ENCODE data around the gene BCCIP. TPM values are rescaled to one million over a fixed set of nuclear protein-coding genes. Genes with fewer than 3 reads are reported as not detected.

The BCCIP gene
- total and polyA plus RNA-seq, 10 donors, result 30.2 to 61.3 (median 35.4) TPM

GRCh38 chr10:125781374-125781773 lies 42.0 kb upstream of the BCCIP start:
- TF ChIP-seq POLR2A (IDR thresholded peaks at IDR 0.05) (no peak), CTCF (IDR thresholded peaks at IDR 0.05 in 8 of 11, conservative IDR thresholded peaks at IDR 0.05 in 3 of 11) (no peak), POLR2AphosphoS5 (IDR thresholded peaks at IDR 0.05) (no peak)
- no peaks in the 10 kb centered on the region for H3K4me1 ChIP-seq
- H3K27me3 ChIP-seq (replicated peaks in 1 of 7), result no peaks in the 10 kb centered on the region
- DNase-seq, result no peak
- peaks cover 0 to 3% (median 0%) of the 10 kb centered on the region in 6 donors for H3K36me3 ChIP-seq
- 93 to 96% (median 94%) methylated on average over 8 of the region's 8 CpGs for WGBS, 5 donors
- no peak overlapping the region for H3K27ac ChIP-seq
- H3K9me3 ChIP-seq, result no peaks in the 10 kb centered on the region
- H3K4me3 ChIP-seq, result no peak overlapping the region
- intact Hi-C loops (cut with DNase I; ENCODE audit: low total_unique reads), result no loop called here

- no peak for DNase-seq
- TF ChIP-seq POLR2AphosphoS5 (IDR thresholded peaks at IDR 0.05) (no peak), POLR2A (IDR thresholded peaks at IDR 0.05) (no peak), CTCF (IDR thresholded peaks at IDR 0.05 in 8 of 11, conservative IDR thresholded peaks at IDR 0.05 in 3 of 11) (no peak)
- no peaks in the 10 kb centered on the region for H3K27me3 ChIP-seq (replicated peaks in 1 of 7)
- no peaks in the 10 kb centered on the region for H3K9me3 ChIP-seq
- no peak overlapping the region for H3K4me3 ChIP-seq
- 72 to 89% (median 80%) methylated on average over 11 of the region's 11 CpGs for WGBS, 5 donors
- no peaks in the 10 kb centered on the region for H3K4me1 ChIP-seq
- intact Hi-C loops (cut with DNase I; ENCODE audit: low total_unique reads), result no loop called here
- H3K36me3 ChIP-seq, result peaks cover 0 to 6% (median 0%) of the 10 kb centered on the region in 6 donors
- H3K27ac ChIP-seq, result no peak overlapping the region
Observed at GRCh38 chr10:125782054-125782453, 41.3 kb upstream of the BCCIP start.

- H3K27me3 ChIP-seq (replicated peaks in 1 of 7), result no peaks in the 10 kb centered on the region
- H3K4me3 ChIP-seq, result no peak overlapping the region
- intact Hi-C loops (cut with DNase I; ENCODE audit: low total_unique reads), result no loop called here
- 81 to 91% (median 90%) methylated on average over 4 to 11 of the region's 11 CpGs for WGBS, 5 donors
- no peaks in the 10 kb centered on the region for H3K9me3 ChIP-seq
- no peak for DNase-seq
- TF ChIP-seq POLR2A (IDR thresholded peaks at IDR 0.05), result no peak
- TF ChIP-seq POLR2AphosphoS5 (IDR thresholded peaks at IDR 0.05), result no peak
- TF ChIP-seq CTCF (IDR thresholded peaks at IDR 0.05 in 8 of 11, conservative IDR thresholded peaks at IDR 0.05 in 3 of 11), result no peak
- no peaks in the 10 kb centered on the region for H3K4me1 ChIP-seq
- no peak overlapping the region for H3K27ac ChIP-seq
- peaks cover 0 to 11% (median 0%) of the 10 kb centered on the region in 6 donors for H3K36me3 ChIP-seq
Observed at GRCh38 chr10:125782616-125783015, 40.7 kb upstream of the BCCIP start.

- Histone ChIP-seq H3K36me3 (peaks cover 0 to 19% (median 4%) of the 10 kb centered on the region in 6 donors), H3K4me3 (no peak overlapping the region), H3K4me1 (peaks cover 0 to 8% (median 2%) of the 10 kb centered on the region in 6 donors), H3K9me3 (no peaks in the 10 kb centered on the region), H3K27ac (no peak overlapping the region), H3K27me3 (replicated peaks in 1 of 7) (no peaks in the 10 kb centered on the region)
- intact Hi-C loops (cut with DNase I; ENCODE audit: low total_unique reads), result no loop called here
- no peak for DNase-seq
- TF ChIP-seq POLR2A (IDR thresholded peaks at IDR 0.05), result no peak
- no peak for TF ChIP-seq POLR2AphosphoS5 (IDR thresholded peaks at IDR 0.05)
- no peak for TF ChIP-seq CTCF (IDR thresholded peaks at IDR 0.05 in 8 of 11, conservative IDR thresholded peaks at IDR 0.05 in 3 of 11)
- WGBS, 5 donors, result 88 to 93% (median 92%) methylated on average over 6 to 7 of the region's 7 CpGs
Observed at GRCh38 chr10:125783408-125783807, 39.9 kb upstream of the BCCIP start.
